H9 (cell line): ENCODE results near the gene SOCS1. TPM values are rescaled to one million over a fixed set of nuclear protein-coding genes. Genes with fewer than 3 reads are reported as not detected.

Source experiments
- DNase-seq: peaks from one replicate; pipeline ENCODE4 v3.0.0-alpha.2; 2017
- H2AFZ ChIP-seq: one replicate; pipeline ENCODE4 v1.6.1; 2013; ENCODE audit warnings: mild to moderate bottlenecking, low read length, control low read depth, moderate library complexity
- H2AK5ac ChIP-seq: 2 replicates; pipeline ENCODE4 v1.6.1; 2013; ENCODE audit warnings: low read length, control low read depth, mixed read lengths; ENCODE audit not compliant: insufficient read length
- H2BK120ac ChIP-seq: one replicate; pipeline ENCODE4 v1.6.1; 2013; ENCODE audit warnings: low read depth, mild to moderate bottlenecking, low read length, control low read depth, inconsistent platforms; ENCODE audit not compliant: poor library complexity, severe bottlenecking
- H2BK12ac ChIP-seq: 2 replicates; pipeline ENCODE4 v1.6.1; 2013; ENCODE audit warnings: low read length, control low read depth, mixed read lengths, low read depth; ENCODE audit not compliant: insufficient read length
- H2BK15ac ChIP-seq: 2 replicates; pipeline ENCODE4 v1.6.1; 2013; ENCODE audit warnings: low read depth, low read length, control low read depth
- H2BK20ac ChIP-seq: one replicate; pipeline ENCODE4 v1.6.1; 2013; ENCODE audit warnings: low read depth, mild to moderate bottlenecking, low read length, control low read depth, inconsistent platforms; ENCODE audit not compliant: poor library complexity, severe bottlenecking
- H2BK5ac ChIP-seq: 2 replicates; pipeline ENCODE4 v1.6.1; 2013; ENCODE audit warnings: low read length, control low read depth, mixed read lengths; ENCODE audit not compliant: insufficient read length
- H3K14ac ChIP-seq: 2 replicates; pipeline ENCODE4 v1.6.1; 2013; ENCODE audit warnings: low read length, control low read depth; ENCODE audit not compliant: insufficient read depth
- H3K18ac ChIP-seq: 2 replicates; pipeline ENCODE4 v1.6.1; 2013; ENCODE audit warnings: low read depth, mild to moderate bottlenecking, mixed read lengths, low read length, control low read depth; ENCODE audit not compliant: insufficient read length
- H3K23ac ChIP-seq: 2 replicates; pipeline ENCODE4 v1.6.1; 2013; ENCODE audit warnings: low read length, control low read depth, mixed read lengths, low read depth; ENCODE audit not compliant: insufficient read length
- H3K23me2 ChIP-seq: 2 replicates; pipeline ENCODE4 v1.6.1; 2013; ENCODE audit warnings: low read depth, mild to moderate bottlenecking, mixed read lengths, low read length, control low read depth; ENCODE audit not compliant: insufficient read length, poor library complexity, severe bottlenecking
- H3K27ac ChIP-seq: 2 replicates; pipeline ENCODE4 v1.5.1; 2013; ENCODE audit warnings: low read length, control low read depth, mixed read lengths, low read depth; ENCODE audit not compliant: insufficient read length
- H3K27me3 ChIP-seq: 2 replicates; pipeline ENCODE4 v1.6.1; 2013; ENCODE audit warnings: low read length, control low read depth, inconsistent platforms; ENCODE audit not compliant: insufficient read depth
- H3K4ac ChIP-seq: 2 replicates; pipeline ENCODE4 v1.6.1; 2013; ENCODE audit warnings: low read depth, mild to moderate bottlenecking, control low read depth, inconsistent platforms, low read length, moderate library complexity
- H3K4me1 ChIP-seq: 2 replicates; pipeline ENCODE4 v1.6.1; 2013; ENCODE audit warnings: low read length, control low read depth, inconsistent platforms; ENCODE audit not compliant: insufficient read depth
- H3K4me2 ChIP-seq: 2 replicates; pipeline ENCODE4 v1.6.1; 2013; ENCODE audit warnings: low read length, control low read depth, mixed read lengths; ENCODE audit not compliant: insufficient read length, insufficient read depth
- H3K56ac ChIP-seq: 2 replicates; pipeline ENCODE4 v1.6.1; 2013; ENCODE audit warnings: low read depth, mild to moderate bottlenecking, mixed read lengths, low read length, control low read depth; ENCODE audit not compliant: insufficient read length
- H3K79me1 ChIP-seq: 2 replicates; pipeline ENCODE4 v1.6.1; 2013; ENCODE audit warnings: low read depth, mild to moderate bottlenecking, moderate library complexity, low read length, control low read depth, inconsistent platforms; ENCODE audit not compliant: insufficient read depth, poor library complexity, severe bottlenecking
- H3K79me2 ChIP-seq: 2 replicates; pipeline ENCODE4 v1.6.1; 2013; ENCODE audit warnings: low read length, control low read depth, inconsistent platforms; ENCODE audit not compliant: insufficient read depth
- H3K9ac ChIP-seq: 2 replicates; pipeline ENCODE4 v1.6.1; 2013; ENCODE audit warnings: low read length, control low read depth, mixed read lengths; ENCODE audit not compliant: insufficient read length; ENCODE audit errors: extremely low read depth
- H3K9me3 ChIP-seq: one replicate; pipeline ENCODE4 v1.6.1; 2013; ENCODE audit warnings: low read depth, low read length, inconsistent platforms; ENCODE audit not compliant: control insufficient read depth
- H3T11ph ChIP-seq: one replicate; pipeline ENCODE4 v1.6.1; 2013; ENCODE audit warnings: mild to moderate bottlenecking, low read length, control low read depth, inconsistent platforms
- H4K20me1 ChIP-seq: one replicate; pipeline ENCODE4 v1.6.1; 2013; ENCODE audit not compliant: control insufficient read depth, insufficient read length, insufficient read depth
- H4K5ac ChIP-seq: 2 replicates; pipeline ENCODE4 v1.6.1; 2013; ENCODE audit warnings: low read depth, mild to moderate bottlenecking, mixed read lengths, low read length, control low read depth; ENCODE audit not compliant: insufficient read length
- H4K8ac ChIP-seq: replicated peaks from 2 replicates; pipeline ENCODE4 v1.6.1; 2013; ENCODE audit warnings: low read length, control low read depth, mixed read lengths, low read depth; ENCODE audit not compliant: insufficient read length
- H4K91ac ChIP-seq: 2 replicates; pipeline ENCODE4 v1.6.1; 2013; ENCODE audit warnings: low read depth, mild to moderate bottlenecking, moderate library complexity, mixed read lengths, low read length, control low read depth; ENCODE audit not compliant: insufficient read length
- H3K27ac Mint-ChIP-seq, 3 experiments: 2 replicates in 2 of 3; 3 replicates in 1 of 3; pipeline ENCODE4 v1.8.0; 2020 to 2021; ENCODE audit warnings: mixed read lengths in 3 of 3, mild to moderate bottlenecking in 1 of 3, moderate library complexity in 1 of 3
- H3K27me3 Mint-ChIP-seq: 2 replicates; pipeline ENCODE4 v1.8.0; 2021; ENCODE audit warnings: low read depth, mild to moderate bottlenecking, moderate library complexity, mixed read lengths
- H3K36me3 Mint-ChIP-seq, 3 experiments: 2 replicates in 2 of 3; 3 replicates in 1 of 3; pipeline ENCODE4 v1.8.0; 2020 to 2021; ENCODE audit warnings: low read depth in 3 of 3, mixed read lengths in 3 of 3; ENCODE audit not compliant: insufficient read depth in 1 of 3
- H3K4me1 Mint-ChIP-seq, 2 experiments: 2 replicates each; pipeline ENCODE4 v1.8.0; 2020; ENCODE audit warnings: mixed read lengths in 2 of 2
- H3K4me3 Mint-ChIP-seq, 2 experiments: 2 replicates in 1 of 2; 3 replicates in 1 of 2; pipeline ENCODE4 v1.8.0; 2020 to 2021; ENCODE audit warnings: mild to moderate bottlenecking in 2 of 2, mixed read lengths in 2 of 2, moderate library complexity in 1 of 2
- H3K9me3 Mint-ChIP-seq, 2 experiments: 2 replicates in 1 of 2; 3 replicates in 1 of 2; pipeline ENCODE4 v1.8.0; 2020; ENCODE audit warnings: mild to moderate bottlenecking in 2 of 2, mixed read lengths in 2 of 2, moderate library complexity in 1 of 2
- WGBS: extraction: QIAGEN DNeasy Blood & Tissue Kit; methylation state at CpG from one replicate; pipeline ENCODE4 v1.1.7; 2013; ENCODE audit warnings: missing lambda C conversion rate, low lambda C conversion rate, mixed read lengths; ENCODE audit not compliant: insufficient read length; ENCODE audit errors: extremely low coverage; 5-methylcytosine and 5-hydroxymethylcytosine counted together
- total RNA-seq: library from RNA; stranded (reverse); gene quantifications from 2 replicates; pipeline ENCODE4 v1.2.1, GENCODE V29; 2021
- TF ChIP-seq, protein P1 (sequence below): fragments of 200-600 bp; sonication (generic); conservative IDR thresholded peaks from 3 replicates; pipeline ENCODE4 v1.8.0; 2021; ENCODE audit warnings: antibody characterized with exemption, mild to moderate bottlenecking

Gene SOCS1
- total RNA-seq, 1 experiment from 2014 or later = 11.0 TPM

- Histone ChIP-seq H4K5ac (no peak overlapping the region), H3K4me2 (no peak overlapping the region), H4K8ac (no peak overlapping the region), H3T11ph (no peak overlapping the region), H2BK15ac (no peak overlapping the region), H3K18ac (no peak overlapping the region), H3K9me3 (no peaks in the 10 kb centered on the region), H3K4me1 (peaks cover 2% of the 10 kb centered on the region; the same call in 1 of the 2 replicates), H2BK5ac (no peak overlapping the region), H3K27ac (no peak overlapping the region), H2AK5ac (no peak overlapping the region), H3K79me2 (no peaks in the 10 kb centered on the region), H3K4ac (no peak overlapping the region), H2BK12ac (no peak overlapping the region), H4K20me1 (no peaks in the 10 kb centered on the region), H4K91ac (no peak overlapping the region), H2BK20ac (no peak overlapping the region), H3K9ac (no peak overlapping the region), H3K79me1 (no peaks in the 10 kb centered on the region), H3K14ac (no peak overlapping the region), H2AFZ (no peak overlapping the region), H3K56ac (no peak overlapping the region), H3K27me3 (no peaks in the 10 kb centered on the region), H2BK120ac (no peak overlapping the region), H3K23me2 (no peaks in the 10 kb centered on the region), H3K23ac (no peak overlapping the region)
- Mint-ChIP-seq H3K27me3 (no peaks in the 10 kb centered on the region; the same call in none of the 2 replicates), H3K36me3 (no peaks in the 10 kb centered on the region; a peak in 1 of 7 replicates), H3K9me3 (no peaks in the 10 kb centered on the region), H3K4me3 (no peak overlapping the region), H3K27ac (no peak overlapping the region), H3K4me1 (peaks cover 16 to 25% of the 10 kb centered on the region in 2 experiments)
- no CpG with 5 or more reads among the region's 2 CpGs for WGBS
- no peak for DNase-seq
- TF ChIP-seq, protein P1, sequence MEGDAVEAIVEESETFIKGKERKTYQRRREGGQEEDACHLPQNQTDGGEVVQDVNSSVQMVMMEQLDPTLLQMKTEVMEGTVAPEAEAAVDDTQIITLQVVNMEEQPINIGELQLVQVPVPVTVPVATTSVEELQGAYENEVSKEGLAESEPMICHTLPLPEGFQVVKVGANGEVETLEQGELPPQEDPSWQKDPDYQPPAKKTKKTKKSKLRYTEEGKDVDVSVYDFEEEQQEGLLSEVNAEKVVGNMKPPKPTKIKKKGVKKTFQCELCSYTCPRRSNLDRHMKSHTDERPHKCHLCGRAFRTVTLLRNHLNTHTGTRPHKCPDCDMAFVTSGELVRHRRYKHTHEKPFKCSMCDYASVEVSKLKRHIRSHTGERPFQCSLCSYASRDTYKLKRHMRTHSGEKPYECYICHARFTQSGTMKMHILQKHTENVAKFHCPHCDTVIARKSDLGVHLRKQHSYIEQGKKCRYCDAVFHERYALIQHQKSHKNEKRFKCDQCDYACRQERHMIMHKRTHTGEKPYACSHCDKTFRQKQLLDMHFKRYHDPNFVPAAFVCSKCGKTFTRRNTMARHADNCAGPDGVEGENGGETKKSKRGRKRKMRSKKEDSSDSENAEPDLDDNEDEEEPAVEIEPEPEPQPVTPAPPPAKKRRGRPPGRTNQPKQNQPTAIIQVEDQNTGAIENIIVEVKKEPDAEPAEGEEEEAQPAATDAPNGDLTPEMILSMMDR = no peak
Measured at GRCh38 chr16:11289202-11289601, 33.2 kb upstream of the SOCS1 start.
